ENCODE data around the gene HSD11B1.

DNA sequence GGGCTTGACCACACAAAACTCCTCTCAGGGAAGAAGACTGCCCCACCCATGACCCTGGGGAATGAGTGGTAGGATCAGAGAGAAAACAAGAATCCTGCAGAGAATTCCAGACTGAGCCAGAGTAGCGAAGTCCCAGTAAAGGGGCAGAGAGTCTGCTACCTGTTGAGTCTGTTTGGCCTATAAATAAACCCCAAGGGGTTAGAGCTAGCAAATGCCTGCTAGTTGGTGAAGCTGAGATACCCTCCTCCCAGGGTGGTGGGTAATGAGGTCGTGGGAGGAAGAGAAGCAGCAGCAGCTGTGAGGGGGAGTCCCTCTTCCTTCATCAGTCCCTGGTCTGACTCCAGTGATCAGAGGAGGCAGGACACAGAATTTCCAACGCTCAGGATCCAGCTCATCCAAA is 53.8 kb downstream of the HSD11B1 start:
- no peak for TF ChIP-seq POLR2A (IDR thresholded peaks at IDR 0.05)
- TF ChIP-seq, protein P1, sequence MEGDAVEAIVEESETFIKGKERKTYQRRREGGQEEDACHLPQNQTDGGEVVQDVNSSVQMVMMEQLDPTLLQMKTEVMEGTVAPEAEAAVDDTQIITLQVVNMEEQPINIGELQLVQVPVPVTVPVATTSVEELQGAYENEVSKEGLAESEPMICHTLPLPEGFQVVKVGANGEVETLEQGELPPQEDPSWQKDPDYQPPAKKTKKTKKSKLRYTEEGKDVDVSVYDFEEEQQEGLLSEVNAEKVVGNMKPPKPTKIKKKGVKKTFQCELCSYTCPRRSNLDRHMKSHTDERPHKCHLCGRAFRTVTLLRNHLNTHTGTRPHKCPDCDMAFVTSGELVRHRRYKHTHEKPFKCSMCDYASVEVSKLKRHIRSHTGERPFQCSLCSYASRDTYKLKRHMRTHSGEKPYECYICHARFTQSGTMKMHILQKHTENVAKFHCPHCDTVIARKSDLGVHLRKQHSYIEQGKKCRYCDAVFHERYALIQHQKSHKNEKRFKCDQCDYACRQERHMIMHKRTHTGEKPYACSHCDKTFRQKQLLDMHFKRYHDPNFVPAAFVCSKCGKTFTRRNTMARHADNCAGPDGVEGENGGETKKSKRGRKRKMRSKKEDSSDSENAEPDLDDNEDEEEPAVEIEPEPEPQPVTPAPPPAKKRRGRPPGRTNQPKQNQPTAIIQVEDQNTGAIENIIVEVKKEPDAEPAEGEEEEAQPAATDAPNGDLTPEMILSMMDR (IDR thresholded peaks at IDR 0.05), result no peak

All from Peyer's patch (tissue), 4 donors.